Thyroid gland (tissue), 4 donors: ENCODE results near the gene ZNF511. TPM values are rescaled to one million over a fixed set of nuclear protein-coding genes. Genes with fewer than 3 reads are reported as not detected.

Source experiments
- small RNA-seq: library from RNA; depleted of rRNA; stranded (forward); fragments of <200 nt; gene quantifications from one replicate; pipeline ENCODE3, GENCODE V24; 2016
- total RNA-seq, 4 donors: library from RNA; depleted of rRNA; stranded (reverse); fragments of >200 nt; gene quantifications; one replicate each; pipeline ENCODE4 v1.2.3, GENCODE V29; 2016

The ZNF511 gene
- total RNA-seq, 4 donors from 2014 or later: 22.0 to 53.6 (median 26.2) TPM

Small RNA genes lying within 50 kb of the gene (small RNA-seq; reads per million reads assigned to genes)
- not detected for gene BANF1P2

Other genes with a start within 250 kb of the ZNF511 start
- gene ADGRA1, start 221.0 kb upstream of the ZNF511 start, total RNA-seq: under 1 TPM; 0.13 to 0.40 (median 0.29) TPM
- gene KNDC1, start 148.7 kb upstream of the ZNF511 start, total RNA-seq: 1 to 10 TPM; 2.1 to 9.3 (median 3.5) TPM
- gene UTF1, start 78.7 kb upstream of the ZNF511 start, total RNA-seq: not detected
- gene VENTX, start 71.1 kb upstream of the ZNF511 start, total RNA-seq: 1 to 10 TPM in 1 of 4 donors, under 1 TPM in 2, not detected in 1; 0.40 to 1.3 (median 0.63) TPM
- gene ADAM8, start 32.0 kb upstream of the ZNF511 start, total RNA-seq: 1 to 10 TPM; 1.6 to 9.8 (median 2.6) TPM
- 10 to 100 TPM; 56.5 to 73.3 (median 62.9) TPM for gene TUBGCP2, start within 50 bp of the ZNF511 start, total RNA-seq
- gene CALY, start 28.0 kb downstream of the ZNF511 start, total RNA-seq: 1 to 10 TPM in 1 of 4 donors, under 1 TPM in 1, not detected in 2; 0.13 to 1.5 TPM
- not detected for gene PRAP1, start 38.5 kb downstream of the ZNF511 start, total RNA-seq
- 10 to 100 TPM in 3 of 4 donors, 1 to 10 TPM in 1; 7.4 to 25.9 (median 18.9) TPM for gene FUOM, start 49.1 kb downstream of the ZNF511 start, total RNA-seq
- 100 to 1,000 TPM in 2 of 4 donors, 10 to 100 TPM in 2; 73.9 to 135 (median 99.5) TPM for gene ECHS1, start 64.4 kb downstream of the ZNF511 start, total RNA-seq
- 10 to 100 TPM in 2 of 4 donors, 1 to 10 TPM in 2; 3.5 to 11.0 (median 9.9) TPM for gene PAOX, start 70.3 kb downstream of the ZNF511 start, total RNA-seq
- 10 to 100 TPM; 23.8 to 40.8 (median 35.0) TPM for gene MTG1, start 85.2 kb downstream of the ZNF511 start, total RNA-seq
- under 1 TPM in 1 of 4 donors, not detected in 3; 0.15 TPM for gene SPRN, start 115.7 kb downstream of the ZNF511 start, total RNA-seq
- gene SCART1, start 145.0 kb downstream of the ZNF511 start, total RNA-seq: 10 to 100 TPM in 1 of 4 donors, 1 to 10 TPM in 3; 2.6 to 12.6 (median 3.4) TPM
- 1 to 10 TPM in 2 of 4 donors, under 1 TPM in 2; 0.20 to 2.6 (median 1.4) TPM for gene CYP2E1, start 218.4 kb downstream of the ZNF511 start, total RNA-seq